ENCODE measurements around the gene EFNA4. TPM values are rescaled to one million over a fixed set of nuclear protein-coding genes. Genes with fewer than 3 reads are reported as not detected.

The EFNA4 gene
- total RNA-seq, 2 donors from 2014 or later = 4.6 to 7.0 TPM

DNA sequence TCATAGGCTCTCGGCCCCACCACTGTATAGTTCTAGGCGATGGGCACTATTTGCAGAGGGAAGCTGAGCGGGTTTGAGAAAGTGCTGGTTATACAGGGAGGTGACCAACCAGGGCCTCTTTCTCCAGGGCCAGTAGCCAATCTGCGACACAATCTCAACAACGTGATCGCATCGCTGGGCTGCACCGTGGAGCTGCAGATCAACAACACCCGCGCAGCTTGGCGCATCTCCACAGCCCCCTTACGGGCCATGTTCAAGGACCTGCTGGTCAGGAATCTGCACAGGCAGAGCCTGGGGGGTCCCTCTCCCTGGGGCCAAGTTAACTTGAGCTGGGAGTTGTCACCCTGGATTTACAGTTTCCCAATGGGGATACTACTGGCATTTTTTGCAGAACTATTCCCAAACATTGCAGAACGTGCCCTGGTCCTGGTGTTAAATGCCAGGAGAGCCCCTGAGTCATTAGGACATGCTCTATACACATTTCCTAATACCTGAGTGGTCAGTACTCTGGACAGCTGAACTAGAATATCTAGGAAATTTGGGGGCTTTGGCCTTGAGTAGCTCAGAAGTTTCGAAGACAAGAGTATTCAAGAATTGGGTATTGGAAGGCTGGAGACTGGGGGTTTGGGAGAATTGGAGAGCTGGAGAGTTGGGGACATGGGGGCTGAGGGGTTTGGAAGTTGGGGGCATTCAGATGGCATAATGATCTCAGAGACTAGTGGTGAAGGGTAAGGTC lies 23.0 kb upstream of the EFNA4 start:
- H3K4me3 Mint-ChIP-seq = no peak overlapping the region
- no peak overlapping the region for H3K27ac Mint-ChIP-seq
- no peaks in the 10 kb centered on the region for H3K27me3 Mint-ChIP-seq
- no peaks in the 10 kb centered on the region for H3K36me3 Mint-ChIP-seq (ENCODE audit: low read depth)
- no peaks in the 10 kb centered on the region for H3K9me3 Mint-ChIP-seq
- peaks cover 6% of the 10 kb centered on the region for H3K4me1 Mint-ChIP-seq
- no peak for ATAC-seq (replicated peaks)

DNA sequence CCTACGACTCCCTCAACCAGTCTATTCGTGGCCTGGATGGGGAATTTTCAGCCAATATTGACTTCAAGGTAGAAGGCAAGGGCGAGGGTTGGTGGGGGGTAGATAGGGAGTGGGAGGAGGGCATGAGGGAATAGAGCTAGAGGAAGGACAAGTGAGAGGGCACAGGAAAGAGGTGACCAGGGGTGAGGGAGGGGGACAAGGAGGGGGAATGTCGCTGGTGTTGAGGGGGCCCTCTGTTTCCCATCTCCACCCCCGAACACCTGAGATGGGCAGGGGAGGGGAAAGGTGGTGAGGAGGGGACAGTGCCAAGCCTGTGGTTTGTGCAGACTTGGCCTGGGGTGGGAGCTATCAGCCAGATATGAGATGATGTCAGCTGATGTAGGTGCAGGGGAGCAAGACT lies 20.8 kb upstream of the EFNA4 start:
- H3K27ac Mint-ChIP-seq = peak overlapping the region; percentile 2
- no peaks in the 10 kb centered on the region for H3K9me3 Mint-ChIP-seq
- H3K4me1 Mint-ChIP-seq = peaks cover 6% of the 10 kb centered on the region
- no peaks in the 10 kb centered on the region for H3K27me3 Mint-ChIP-seq
- no peak overlapping the region for H3K4me3 Mint-ChIP-seq
- no peak for ATAC-seq (replicated peaks)
- no peaks in the 10 kb centered on the region for H3K36me3 Mint-ChIP-seq (ENCODE audit: low read depth)

DNA sequence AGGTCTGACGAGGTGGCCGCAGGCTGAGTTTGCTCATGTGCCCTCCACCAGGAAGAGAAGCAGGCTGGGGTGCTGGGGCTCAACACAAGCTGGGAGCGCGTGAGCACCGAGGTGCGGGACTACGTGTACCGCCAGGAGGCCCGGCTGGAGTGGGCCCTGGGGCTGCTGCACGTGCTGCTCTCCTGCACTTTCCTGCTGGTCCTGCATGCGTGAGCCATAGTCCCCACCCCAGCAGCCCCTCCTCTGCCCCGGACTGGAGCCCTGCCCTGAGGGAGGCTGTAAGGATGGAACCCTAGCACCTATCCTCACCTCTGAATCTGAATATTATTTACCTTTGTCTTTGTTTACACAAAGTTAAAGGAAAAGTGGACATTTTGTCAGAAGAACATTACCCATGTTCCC lies 20.2 kb upstream of the EFNA4 start:
- H3K36me3 Mint-ChIP-seq (ENCODE audit: low read depth) = no peaks in the 10 kb centered on the region
- no peaks in the 10 kb centered on the region for H3K27me3 Mint-ChIP-seq
- H3K27ac Mint-ChIP-seq = peak overlapping the region; percentile 48
- H3K9me3 Mint-ChIP-seq = no peaks in the 10 kb centered on the region
- ATAC-seq (replicated peaks) = no peak
- no peak overlapping the region for H3K4me3 Mint-ChIP-seq
- peaks cover 6% of the 10 kb centered on the region for H3K4me1 Mint-ChIP-seq

DNA sequence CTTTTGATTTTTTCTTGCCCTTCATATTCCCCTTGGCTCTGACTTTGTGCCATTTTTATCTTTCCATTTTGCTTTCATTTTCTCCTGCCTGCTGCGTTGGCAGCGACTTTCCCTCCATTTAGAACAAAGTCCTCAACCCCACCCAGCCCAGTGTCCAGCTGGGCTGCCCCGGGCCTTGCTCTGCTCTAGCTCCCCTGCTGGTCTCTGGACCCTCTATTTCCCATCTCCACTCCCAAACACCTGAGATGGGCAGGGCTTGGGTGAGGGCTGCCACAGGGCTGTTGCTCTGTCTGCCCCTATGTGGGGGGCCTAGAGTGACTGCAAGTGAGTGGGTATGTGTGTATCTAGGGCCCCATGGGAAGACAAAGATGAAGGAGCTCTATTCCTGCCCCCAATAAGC lies 19.7 kb upstream of the EFNA4 start:
- H3K4me1 Mint-ChIP-seq = peaks cover 6% of the 10 kb centered on the region
- H3K9me3 Mint-ChIP-seq = no peaks in the 10 kb centered on the region
- no peak for ATAC-seq (replicated peaks)
- H3K27ac Mint-ChIP-seq = peak overlapping the region; percentile 48
- H3K4me3 Mint-ChIP-seq = no peak overlapping the region
- no peaks in the 10 kb centered on the region for H3K36me3 Mint-ChIP-seq (ENCODE audit: low read depth)
- H3K27me3 Mint-ChIP-seq = no peaks in the 10 kb centered on the region

DNA sequence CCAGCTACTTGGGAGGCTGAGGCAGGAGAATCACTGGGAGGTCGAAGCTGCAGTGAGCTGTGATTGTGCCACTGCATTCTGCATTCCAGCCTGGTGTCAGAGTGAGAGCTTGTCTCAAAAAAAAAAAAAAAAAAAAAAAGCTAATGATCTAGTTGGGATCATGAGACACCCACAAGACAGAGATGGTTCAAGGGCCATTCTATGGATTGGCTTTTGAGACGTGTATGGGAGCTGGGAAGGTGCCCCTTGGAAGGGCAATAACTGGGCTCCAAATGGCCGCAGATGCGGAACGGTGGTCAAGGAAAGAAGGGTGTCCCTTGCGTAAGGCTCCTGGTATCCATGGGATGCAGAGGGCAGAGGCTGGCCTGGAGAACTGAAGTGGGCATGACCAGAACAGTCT lies 19.2 kb upstream of the EFNA4 start:
- Mint-ChIP-seq H3K4me3 (no peak overlapping the region), H3K27me3 (no peaks in the 10 kb centered on the region), H3K36me3 (ENCODE audit: low read depth) (no peaks in the 10 kb centered on the region), H3K27ac (peak overlapping the region; percentile 62), H3K9me3 (no peaks in the 10 kb centered on the region), H3K4me1 (peaks cover 6% of the 10 kb centered on the region)
- ATAC-seq (replicated peaks) = no peak

DNA sequence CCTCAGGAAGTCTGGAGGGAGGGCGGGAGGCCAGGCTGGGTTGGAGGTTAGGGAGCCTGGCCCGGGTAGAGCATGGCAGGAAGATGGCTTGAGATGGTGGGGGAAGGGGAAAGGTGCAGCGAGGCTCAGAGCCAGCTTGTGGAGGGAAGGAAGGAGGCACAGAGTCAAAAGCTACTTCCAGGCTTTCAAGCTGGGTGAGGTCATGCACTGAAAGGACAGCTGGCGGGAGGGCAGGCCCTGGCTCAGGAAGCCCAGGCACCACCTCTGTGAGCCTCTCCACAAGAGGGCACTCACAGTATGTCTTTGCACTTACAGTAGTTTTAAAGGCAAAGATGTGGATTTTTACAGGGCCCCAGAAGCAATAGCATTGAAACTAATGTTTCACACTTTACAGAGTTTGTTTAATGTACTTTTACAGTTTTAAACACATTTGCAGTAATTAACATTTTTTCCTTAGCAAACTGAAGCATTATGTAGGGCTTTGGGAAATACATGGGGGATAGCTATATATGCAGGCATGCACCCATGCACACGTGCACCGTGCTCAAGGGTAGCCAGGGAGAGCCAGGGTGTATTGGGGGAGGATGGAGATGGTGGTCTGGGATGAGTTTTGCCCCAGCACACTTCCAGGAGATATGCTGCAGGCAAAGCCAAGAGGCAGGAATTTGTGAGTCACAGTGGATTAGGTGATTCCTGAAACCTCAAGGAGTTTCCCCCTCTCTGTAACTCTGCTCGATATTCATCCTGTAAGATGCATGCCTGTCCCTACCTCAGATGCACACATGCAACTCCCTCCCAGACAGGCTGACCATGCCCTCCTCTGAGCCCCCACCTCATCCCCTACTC lies 18.5 kb upstream of the EFNA4 start:
- Mint-ChIP-seq H3K4me1 (peaks cover 6% of the 10 kb centered on the region), H3K27me3 (no peaks in the 10 kb centered on the region), H3K27ac (peak overlapping the region; percentile 62), H3K4me3 (no peak overlapping the region), H3K36me3 (ENCODE audit: low read depth) (no peaks in the 10 kb centered on the region), H3K9me3 (no peaks in the 10 kb centered on the region)
- ATAC-seq (replicated peaks) = peak; percentile 98

DNA sequence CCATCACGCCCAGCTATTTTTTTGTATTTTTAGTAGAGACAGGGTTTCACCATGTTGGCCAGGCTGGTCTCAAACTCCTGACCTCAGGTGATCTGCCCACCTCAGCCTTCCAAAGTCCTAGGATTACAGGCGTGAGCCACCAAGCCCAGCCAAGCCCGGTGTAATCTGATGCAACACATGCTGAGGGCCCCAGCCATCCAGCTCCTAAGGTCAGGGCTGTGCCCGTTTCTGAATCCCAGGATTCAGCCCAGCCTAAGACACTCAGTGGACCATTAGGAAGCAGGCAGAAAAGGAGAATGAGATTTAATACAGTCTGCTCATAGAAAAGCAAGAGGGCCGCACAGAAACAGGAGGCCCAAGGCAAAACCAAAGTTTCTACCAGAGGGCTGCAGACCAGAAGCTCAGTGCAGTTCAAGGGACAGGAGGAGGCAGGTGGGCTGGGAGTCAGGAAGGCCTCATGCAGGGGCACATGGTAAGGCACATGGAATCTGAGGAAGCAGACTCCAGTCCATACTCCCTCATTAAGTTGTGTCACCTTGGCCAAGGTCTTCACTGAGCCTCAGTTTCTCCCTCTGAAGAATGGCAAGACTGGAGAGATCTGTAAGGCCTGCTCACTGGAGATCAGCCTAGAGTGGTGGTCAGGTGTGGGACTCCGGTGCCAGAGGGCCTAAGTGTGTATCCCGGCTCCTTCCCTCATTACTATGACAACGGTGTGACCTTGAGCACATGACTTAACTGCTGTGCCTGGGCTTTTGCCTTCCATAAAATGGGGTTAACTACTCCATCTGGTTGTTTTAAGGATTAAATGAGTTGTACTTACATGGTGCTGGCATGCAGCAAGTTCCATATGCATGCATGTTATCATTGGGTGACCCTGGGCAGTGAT lies 14.8 kb upstream of the EFNA4 start:
- H3K4me3 Mint-ChIP-seq = no peak overlapping the region
- no peak for ATAC-seq (replicated peaks)

DNA sequence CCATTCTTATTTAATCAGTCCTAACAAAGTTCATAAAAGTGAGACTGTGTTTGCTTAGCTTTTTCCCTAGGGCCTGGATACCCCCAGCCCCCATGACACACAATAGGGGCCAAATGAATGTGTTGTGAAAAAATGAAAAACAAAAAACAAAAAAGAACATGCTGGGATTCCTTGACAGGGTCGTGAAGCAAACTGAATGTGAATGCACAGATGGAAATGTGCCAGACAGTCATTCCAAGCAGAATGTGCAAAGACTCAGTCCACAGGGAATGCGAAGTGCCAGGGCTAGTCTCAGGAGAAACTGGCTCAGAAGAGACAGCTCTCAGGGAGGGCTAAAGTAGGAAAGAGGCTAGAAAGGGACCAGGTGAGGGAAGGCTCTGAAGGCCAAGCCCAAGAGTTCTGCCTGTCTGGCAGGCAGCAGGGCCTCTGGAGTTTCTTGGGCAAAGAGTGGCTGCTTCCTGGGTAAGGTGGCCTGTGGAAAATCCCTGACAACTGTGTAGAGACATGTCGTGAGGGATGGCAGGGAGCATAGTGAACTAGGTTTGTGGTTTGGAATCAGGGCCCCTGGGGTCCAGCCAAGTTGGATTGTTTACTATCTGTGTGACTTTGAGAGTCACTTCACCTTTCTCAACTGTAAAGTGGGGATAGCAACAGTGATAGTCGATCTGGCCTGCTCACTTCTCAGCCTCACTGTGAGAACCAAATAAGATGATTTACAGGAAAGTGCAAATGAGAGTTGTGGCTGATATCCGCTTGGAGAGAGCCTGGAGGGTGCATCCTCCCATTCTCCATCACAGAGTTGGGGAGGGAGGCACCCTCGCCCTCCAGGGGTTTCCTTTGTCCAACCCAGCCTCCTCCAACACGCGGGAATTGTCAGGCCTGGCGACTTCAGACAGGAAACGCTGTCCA lies 13.6 kb upstream of the EFNA4 start:
- Mint-ChIP-seq H3K27me3 (no peaks in the 10 kb centered on the region), H3K27ac (peak overlapping the region; percentile 57), H3K36me3 (ENCODE audit: low read depth) (peaks cover 5% of the 10 kb centered on the region), H3K4me3 (peak overlapping the region; percentile 91), H3K4me1 (peaks cover 10% of the 10 kb centered on the region), H3K9me3 (no peaks in the 10 kb centered on the region)
- ATAC-seq (replicated peaks) = no peak

More for the DNA sequence above, 14.8 kb upstream of the EFNA4 start:
- Mint-ChIP-seq H3K27me3 (no peaks in the 10 kb centered on the region), H3K36me3 (ENCODE audit: low read depth) (peaks cover 5% of the 10 kb centered on the region), H3K9me3 (no peaks in the 10 kb centered on the region), H3K4me1 (peaks cover 13% of the 10 kb centered on the region), H3K27ac (no peak overlapping the region)

DNA sequence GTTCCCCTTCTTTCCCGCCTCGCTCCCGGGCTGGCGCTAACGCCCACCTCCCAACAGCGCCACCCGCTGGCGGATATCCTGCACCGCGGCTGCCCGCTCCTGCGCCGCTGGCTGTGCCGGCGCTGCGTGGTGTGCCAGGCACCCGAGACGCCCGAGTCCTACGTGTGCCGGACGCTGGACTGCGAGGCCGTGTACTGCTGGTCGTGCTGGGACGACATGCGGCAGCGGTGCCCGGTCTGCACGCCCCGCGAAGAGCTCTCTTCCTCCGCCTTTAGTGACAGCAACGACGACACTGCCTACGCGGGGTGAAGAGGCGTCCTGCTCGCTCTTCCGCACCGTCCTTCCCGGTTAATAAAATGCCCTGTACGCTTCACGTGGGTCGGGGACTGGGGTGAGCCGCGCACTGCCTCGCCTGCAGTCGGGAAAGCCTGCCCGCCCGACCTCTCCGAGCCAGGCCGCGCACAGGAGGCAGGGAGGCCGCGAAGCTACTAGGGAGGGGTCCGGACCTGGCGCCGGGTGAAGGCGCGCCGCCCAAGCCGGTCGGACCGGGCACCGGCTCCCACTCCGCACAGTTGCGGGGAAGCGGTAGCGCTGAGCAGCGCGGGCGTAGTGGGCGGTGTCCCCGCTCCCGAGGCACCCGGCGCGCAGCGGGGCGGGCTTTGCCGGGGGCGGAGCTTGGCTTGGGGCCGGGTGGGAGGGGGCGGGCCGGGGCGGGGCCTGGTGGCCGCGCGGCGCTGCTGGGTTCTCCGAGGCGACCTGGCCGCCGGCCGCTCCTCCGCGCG lies 12.8 kb upstream of the EFNA4 start, which contains the start of gene ADAM15:
ADAM15 (plus strand) TSS at position 757 of the 782 bp plus-strand sequence. CDS start 71 bp downstream, outside the sequence.
- peak; percentile 81 for ATAC-seq (replicated peaks)
- no peaks in the 10 kb centered on the region for H3K27me3 Mint-ChIP-seq
- peaks cover 7% of the 10 kb centered on the region for H3K4me1 Mint-ChIP-seq
- peaks cover 14% of the 10 kb centered on the region for H3K36me3 Mint-ChIP-seq (ENCODE audit: low read depth)
- no peaks in the 10 kb centered on the region for H3K9me3 Mint-ChIP-seq
- peak within 1 kb of the TSS; percentile 91 for H3K4me3 Mint-ChIP-seq
- H3K27ac Mint-ChIP-seq = peak within 1 kb of the TSS; percentile 77

DNA sequence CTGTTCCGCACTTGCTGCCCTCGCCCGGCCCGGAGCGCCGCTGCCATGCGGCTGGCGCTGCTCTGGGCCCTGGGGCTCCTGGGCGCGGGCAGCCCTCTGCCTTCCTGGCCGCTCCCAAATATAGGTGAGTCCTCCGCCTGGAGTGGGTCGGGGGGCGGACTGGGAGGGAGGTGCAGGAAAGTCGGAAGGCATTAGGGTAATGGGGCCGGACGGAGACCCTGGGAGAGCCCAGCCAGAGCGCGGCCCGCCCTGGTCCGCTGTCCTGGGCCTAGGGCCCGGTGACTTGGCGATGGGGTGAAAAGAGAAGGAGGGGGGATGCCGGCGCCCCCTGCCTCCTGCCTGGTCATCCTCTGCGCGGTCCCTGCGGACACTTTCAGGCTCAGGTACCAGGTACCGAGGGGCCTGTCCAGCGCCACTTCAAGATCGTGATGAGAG lies 12.2 kb upstream of the EFNA4 start:
- no peaks in the 10 kb centered on the region for H3K27me3 Mint-ChIP-seq
- H3K36me3 Mint-ChIP-seq (ENCODE audit: low read depth) = peaks cover 20% of the 10 kb centered on the region
- H3K4me3 Mint-ChIP-seq = peak overlapping the region; percentile 91
- peak overlapping the region; percentile 77 for H3K27ac Mint-ChIP-seq
- peaks cover 7% of the 10 kb centered on the region for H3K4me1 Mint-ChIP-seq
- ATAC-seq (replicated peaks) = peak; percentile 5
- no peaks in the 10 kb centered on the region for H3K9me3 Mint-ChIP-seq

DNA sequence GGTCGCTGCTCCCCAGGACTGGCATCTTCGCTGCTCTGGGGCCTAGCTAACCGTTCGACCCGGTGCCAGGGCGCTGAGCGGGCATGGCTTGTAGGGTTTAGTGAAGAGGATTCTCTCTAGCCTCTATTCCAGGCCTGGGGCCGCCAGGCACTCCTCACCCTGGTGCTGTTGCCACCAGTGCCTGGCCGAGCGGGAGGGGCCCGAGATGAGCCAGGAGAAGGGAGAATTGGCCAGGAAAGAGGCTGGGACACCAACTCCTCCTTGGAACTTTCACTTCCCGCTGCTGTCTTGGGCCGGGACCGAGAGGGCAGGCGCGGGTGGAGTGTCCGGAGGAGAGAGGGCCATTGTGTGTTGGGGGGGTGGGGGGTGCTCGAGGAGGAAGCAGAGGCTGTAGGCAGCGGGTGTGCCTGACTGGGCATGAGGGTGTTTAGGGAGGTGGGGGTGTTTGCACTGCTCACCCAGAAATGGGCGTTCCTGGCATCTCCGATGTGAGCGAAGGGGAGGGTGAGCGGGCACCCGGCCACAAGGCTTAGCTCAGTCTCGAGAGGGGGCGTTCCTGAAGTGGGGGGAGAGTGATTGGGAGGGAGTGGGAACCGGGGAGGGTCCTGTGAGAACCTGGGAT lies 11.7 kb upstream of the EFNA4 start:
- H3K9me3 Mint-ChIP-seq = no peaks in the 10 kb centered on the region
- peak; percentile 30 for ATAC-seq (replicated peaks)
- no peaks in the 10 kb centered on the region for H3K27me3 Mint-ChIP-seq
- peaks cover 24% of the 10 kb centered on the region for H3K36me3 Mint-ChIP-seq (ENCODE audit: low read depth)
- H3K4me3 Mint-ChIP-seq = peak overlapping the region; percentile 91
- H3K4me1 Mint-ChIP-seq = peaks cover 7% of the 10 kb centered on the region
- H3K27ac Mint-ChIP-seq = peak overlapping the region; percentile 77
